ENCODE measurements around the gene VPS37B.

The VPS37B gene

GRCh38 chr12:122858591-122859302 is 37.2 kb downstream of the VPS37B start:
- no peak for DNase-seq (ENCODE audit: low read depth)
- no peak for TF ChIP-seq CTCF (IDR thresholded peaks at IDR 0.05; ENCODE audit: control insufficient read depth, extremely low read depth, insufficient read depth)
- H3K4me3 ChIP-seq (ENCODE audit: low read depth, low read length), result no peak overlapping the region

DNA sequence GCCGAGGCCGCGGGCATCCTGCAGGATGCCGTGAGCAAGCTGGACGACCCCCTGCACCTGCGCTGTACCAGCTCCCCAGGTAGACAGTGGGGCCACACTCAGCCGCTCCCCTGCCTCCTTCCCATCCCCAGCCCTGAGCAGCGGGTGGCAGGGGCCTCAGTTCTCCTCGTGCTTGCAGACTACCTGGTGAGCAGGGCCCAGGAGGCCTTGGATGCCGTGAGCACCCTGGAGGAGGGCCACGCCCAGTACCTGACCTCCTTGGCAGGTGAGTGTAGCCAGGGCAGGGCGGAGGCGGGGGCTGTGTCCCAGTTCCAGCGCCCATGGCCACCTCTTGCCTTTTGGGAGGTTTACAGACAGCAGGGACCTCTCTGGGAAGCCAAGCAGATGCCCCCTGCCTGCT is 37.8 kb downstream of the VPS37B start:
- DNase-seq (ENCODE audit: low read depth), result no peak
- TF ChIP-seq CTCF (IDR thresholded peaks at IDR 0.05; ENCODE audit: control insufficient read depth, extremely low read depth, insufficient read depth), result no peak
- no peak overlapping the region for H3K4me3 ChIP-seq (ENCODE audit: low read depth, low read length)

- TF ChIP-seq CTCF (IDR thresholded peaks at IDR 0.05; ENCODE audit: control insufficient read depth, extremely low read depth, insufficient read depth), result no peak
- DNase-seq (ENCODE audit: low read depth), result no peak
- no peak overlapping the region for H3K4me3 ChIP-seq (ENCODE audit: low read depth, low read length)
Observed at GRCh38 chr12:122856999-122857671, 38.8 kb downstream of the VPS37B start.

GRCh38 chr12:122855928-122856831 is 39.7 kb downstream of the VPS37B start:
- no peak overlapping the region for H3K4me3 ChIP-seq (ENCODE audit: low read depth, low read length)
- no peak for DNase-seq (ENCODE audit: low read depth)
- TF ChIP-seq CTCF (IDR thresholded peaks at IDR 0.05; ENCODE audit: control insufficient read depth, extremely low read depth, insufficient read depth), result no peak

DNA sequence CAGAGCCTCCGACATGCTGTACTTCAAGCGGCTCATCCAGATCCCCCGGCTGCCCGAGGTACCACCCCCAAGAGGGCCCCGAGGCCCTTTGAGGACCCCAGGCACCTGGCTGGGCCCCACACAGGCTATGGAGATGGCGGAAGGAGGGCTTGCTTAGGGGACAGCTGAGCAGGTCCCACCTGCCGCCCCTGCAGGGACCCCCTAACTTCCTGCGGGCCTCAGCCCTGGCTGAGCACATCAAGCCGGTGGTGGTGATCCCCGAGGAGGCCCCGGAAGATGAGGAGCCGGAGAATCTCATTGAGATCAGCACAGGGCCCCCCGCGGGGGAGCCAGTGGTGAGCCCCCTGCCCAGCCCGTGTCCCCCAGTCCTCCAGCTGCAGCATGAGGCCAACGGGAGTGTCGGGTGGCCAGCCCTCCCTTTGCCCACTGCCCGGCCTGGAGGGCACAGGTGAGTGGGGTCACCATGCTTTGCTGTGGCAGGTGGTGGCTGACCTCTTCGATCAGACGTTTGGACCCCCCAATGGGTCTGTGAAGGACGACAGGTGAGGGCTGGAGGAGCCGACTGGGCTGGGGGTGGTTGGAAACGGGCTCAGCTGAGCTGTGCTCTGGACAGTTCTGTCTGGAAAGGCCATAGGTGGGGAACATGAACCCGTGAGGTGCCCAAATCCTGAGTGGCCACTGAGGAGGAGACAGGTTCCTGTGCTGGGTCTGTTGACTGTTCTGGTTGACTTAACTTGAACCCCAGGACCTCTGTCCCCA is 40.7 kb downstream of the VPS37B start:
- no peak for TF ChIP-seq CTCF (IDR thresholded peaks at IDR 0.05; ENCODE audit: control insufficient read depth, extremely low read depth, insufficient read depth)
- DNase-seq (ENCODE audit: low read depth), result no peak
- no peak overlapping the region for H3K4me3 ChIP-seq (ENCODE audit: low read depth, low read length)

DNA sequence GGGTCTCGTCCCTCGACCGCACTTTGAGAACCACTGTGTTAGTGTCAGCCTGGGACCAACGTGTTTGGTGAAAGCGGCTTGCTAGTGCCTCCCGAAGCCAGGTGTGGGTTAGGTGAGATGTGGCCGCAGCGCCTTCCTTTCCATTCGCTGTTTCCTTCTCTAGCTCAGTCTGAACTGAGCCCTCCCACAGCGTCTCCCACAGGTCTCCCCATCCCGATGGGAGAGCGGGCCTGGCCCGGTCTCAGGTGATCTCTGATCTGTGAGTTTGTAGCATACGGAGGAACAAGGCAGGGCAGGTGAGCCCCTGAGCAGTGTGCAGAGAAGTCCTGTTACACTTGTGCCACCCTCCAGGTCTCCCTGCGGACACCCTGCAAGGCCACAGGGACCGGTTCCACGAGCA is 41.4 kb downstream of the VPS37B start:
- TF ChIP-seq CTCF (IDR thresholded peaks at IDR 0.05; ENCODE audit: control insufficient read depth, extremely low read depth, insufficient read depth), result no peak
- no peak for DNase-seq (ENCODE audit: low read depth)
- H3K4me3 ChIP-seq (ENCODE audit: low read depth, low read length), result no peak overlapping the region

Measured in LNCaP clone FGC (cell line).